ENCODE data around the gene MIEN1.

The MIEN1 gene

GRCh38 chr17:39705786-39706348, 24.5 kb downstream of the MIEN1 start:
- peak overlapping the region; percentile 88 for H3K27ac ChIP-seq (ENCODE audit: low read depth, low read length)
- no peaks in the 10 kb centered on the region for H3K27me3 ChIP-seq (ENCODE audit: control insufficient read depth in 1 of 2, insufficient read depth in 2 of 2, low read length in 2 of 2)
- peak overlapping the region; percentile 49 to 77 for H3K9ac ChIP-seq (ENCODE audit: low read depth in 1 of 2, low read length in 2 of 2)
- peaks cover 58 to 61% of the 10 kb centered on the region in 2 donors for H3K4me1 ChIP-seq (ENCODE audit: control insufficient read depth in 1 of 2, insufficient read depth in 2 of 2, low read length in 2 of 2)
- H3K9me3 ChIP-seq (ENCODE audit: control insufficient read depth in 1 of 2, low read length in 2 of 2): no peaks in the 10 kb centered on the region
- H3K36me3 ChIP-seq (ENCODE audit: control insufficient read depth in 1 of 2, insufficient read depth in 2 of 2, low read length in 2 of 2): peaks cover 25 to 39% of the 10 kb centered on the region in 2 donors
- peak overlapping the region; percentile 25 to 58 for H3K4me3 ChIP-seq (ENCODE audit: low read depth in 1 of 2, low read length in 2 of 2)

- Histone ChIP-seq H3K9ac (ENCODE audit: low read depth in 1 of 2, low read length in 2 of 2) (peak overlapping the region; percentile 49 to 77), H3K4me3 (ENCODE audit: low read depth in 1 of 2, low read length in 2 of 2) (peak overlapping the region in 1 of 2 donors; percentile 58), H3K4me1 (ENCODE audit: control insufficient read depth in 1 of 2, insufficient read depth in 2 of 2, low read length in 2 of 2) (peaks cover 58 to 61% of the 10 kb centered on the region in 2 donors), H3K27me3 (ENCODE audit: control insufficient read depth in 1 of 2, insufficient read depth in 2 of 2, low read length in 2 of 2) (no peaks in the 10 kb centered on the region), H3K9me3 (ENCODE audit: control insufficient read depth in 1 of 2, low read length in 2 of 2) (no peaks in the 10 kb centered on the region), H3K27ac (ENCODE audit: low read depth, low read length) (peak overlapping the region; percentile 88), H3K36me3 (ENCODE audit: control insufficient read depth in 1 of 2, insufficient read depth in 2 of 2, low read length in 2 of 2) (peaks cover 18 to 31% of the 10 kb centered on the region in 2 donors)
Measured at GRCh38 chr17:39704821-39705551, 25.3 kb downstream of the MIEN1 start.

DNA sequence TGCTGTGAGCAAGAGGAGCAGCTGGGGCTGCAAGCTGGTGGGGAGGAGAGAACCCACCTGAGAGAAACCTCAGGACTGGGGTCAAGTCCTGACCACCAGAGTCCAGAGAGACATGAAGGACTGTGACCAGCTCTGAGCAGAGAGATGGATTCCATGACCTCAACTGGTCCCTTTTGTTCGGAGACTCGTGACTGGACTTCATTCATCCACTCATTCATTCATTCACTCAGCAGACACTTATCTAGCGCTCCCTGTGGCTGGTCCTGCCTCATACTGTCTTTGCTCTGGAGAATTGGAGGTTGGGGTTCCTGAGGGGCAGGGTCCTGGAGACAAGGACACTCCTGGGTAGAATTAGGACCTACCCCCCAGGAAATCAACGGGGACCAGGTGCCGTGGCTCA, 26.4 kb downstream of the MIEN1 start:
- Histone ChIP-seq H3K9ac (ENCODE audit: low read depth in 1 of 2, low read length in 2 of 2) (peak overlapping the region in 1 of 2 donors; percentile 9), H3K4me3 (ENCODE audit: low read depth in 1 of 2, low read length in 2 of 2) (peak overlapping the region in 1 of 2 donors; percentile 35), H3K4me1 (ENCODE audit: control insufficient read depth in 1 of 2, insufficient read depth in 2 of 2, low read length in 2 of 2) (peaks cover 58 to 61% of the 10 kb centered on the region in 2 donors), H3K27me3 (ENCODE audit: control insufficient read depth in 1 of 2, insufficient read depth in 2 of 2, low read length in 2 of 2) (no peaks in the 10 kb centered on the region), H3K27ac (ENCODE audit: low read depth, low read length) (peak overlapping the region; percentile 45), H3K9me3 (ENCODE audit: control insufficient read depth in 1 of 2, low read length in 2 of 2) (no peaks in the 10 kb centered on the region), H3K36me3 (ENCODE audit: control insufficient read depth in 1 of 2, insufficient read depth in 2 of 2, low read length in 2 of 2) (peaks cover 12 to 20% of the 10 kb centered on the region in 2 donors)

DNA sequence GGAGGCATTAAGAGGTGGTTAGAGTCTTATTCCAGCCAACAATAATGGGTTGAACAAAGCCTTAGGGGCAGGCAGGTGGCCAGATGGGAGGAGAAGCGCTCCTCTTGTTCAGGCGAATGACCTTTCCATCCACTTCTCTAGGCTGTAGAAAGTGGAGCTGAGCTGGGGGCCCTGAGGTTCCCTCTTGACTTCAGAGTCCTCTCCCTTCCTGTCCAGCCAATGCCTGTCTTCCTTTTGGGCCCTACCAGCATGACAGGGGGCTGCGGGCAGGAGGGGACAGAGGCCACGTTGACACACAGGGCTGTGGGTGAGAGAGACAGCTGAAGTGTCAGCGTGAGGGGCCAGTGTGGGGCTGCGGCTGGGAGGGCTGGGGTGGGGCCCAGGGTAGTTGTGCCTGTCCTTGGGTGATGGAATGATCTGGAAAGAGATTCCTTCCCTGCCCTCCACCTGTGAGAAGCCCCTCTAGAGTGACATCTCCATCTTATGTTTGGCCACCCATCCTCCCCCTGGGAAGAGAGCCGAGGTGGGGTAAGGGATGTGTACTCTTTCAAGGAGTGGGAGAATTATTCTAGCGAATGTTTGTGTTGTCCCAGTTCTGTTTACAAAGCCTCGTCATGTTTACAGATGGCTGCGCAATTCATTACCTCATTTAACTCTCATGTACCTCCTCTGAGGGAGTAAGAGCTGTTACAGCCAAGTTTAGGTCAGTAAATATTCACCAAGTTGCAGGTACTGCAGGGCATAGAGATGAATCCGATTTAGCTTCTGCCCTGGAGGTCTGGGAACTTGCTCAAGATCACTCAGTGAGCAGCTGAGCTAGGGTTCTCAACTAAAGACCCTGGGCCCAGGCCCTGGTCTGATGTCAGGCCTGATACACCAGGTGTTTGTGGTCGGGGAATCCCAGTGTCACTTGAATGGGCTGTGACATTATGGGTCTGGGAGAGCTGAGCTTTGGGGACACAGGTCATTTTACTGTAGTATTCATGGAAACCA, 27.1 kb downstream of the MIEN1 start:
- Histone ChIP-seq H3K27me3 (ENCODE audit: control insufficient read depth in 1 of 2, insufficient read depth in 2 of 2, low read length in 2 of 2) (no peaks in the 10 kb centered on the region), H3K4me3 (ENCODE audit: low read depth in 1 of 2, low read length in 2 of 2) (peak overlapping the region in 1 of 2 donors; percentile 35), H3K9ac (ENCODE audit: low read depth in 1 of 2, low read length in 2 of 2) (peak overlapping the region; percentile 9 to 12), H3K4me1 (ENCODE audit: control insufficient read depth in 1 of 2, insufficient read depth in 2 of 2, low read length in 2 of 2) (peaks cover 58 to 61% of the 10 kb centered on the region in 2 donors), H3K27ac (ENCODE audit: low read depth, low read length) (peak overlapping the region; percentile 45), H3K36me3 (ENCODE audit: control insufficient read depth in 1 of 2, insufficient read depth in 2 of 2, low read length in 2 of 2) (peaks cover 5 to 13% of the 10 kb centered on the region in 2 donors), H3K9me3 (ENCODE audit: control insufficient read depth in 1 of 2, low read length in 2 of 2) (no peaks in the 10 kb centered on the region)

DNA sequence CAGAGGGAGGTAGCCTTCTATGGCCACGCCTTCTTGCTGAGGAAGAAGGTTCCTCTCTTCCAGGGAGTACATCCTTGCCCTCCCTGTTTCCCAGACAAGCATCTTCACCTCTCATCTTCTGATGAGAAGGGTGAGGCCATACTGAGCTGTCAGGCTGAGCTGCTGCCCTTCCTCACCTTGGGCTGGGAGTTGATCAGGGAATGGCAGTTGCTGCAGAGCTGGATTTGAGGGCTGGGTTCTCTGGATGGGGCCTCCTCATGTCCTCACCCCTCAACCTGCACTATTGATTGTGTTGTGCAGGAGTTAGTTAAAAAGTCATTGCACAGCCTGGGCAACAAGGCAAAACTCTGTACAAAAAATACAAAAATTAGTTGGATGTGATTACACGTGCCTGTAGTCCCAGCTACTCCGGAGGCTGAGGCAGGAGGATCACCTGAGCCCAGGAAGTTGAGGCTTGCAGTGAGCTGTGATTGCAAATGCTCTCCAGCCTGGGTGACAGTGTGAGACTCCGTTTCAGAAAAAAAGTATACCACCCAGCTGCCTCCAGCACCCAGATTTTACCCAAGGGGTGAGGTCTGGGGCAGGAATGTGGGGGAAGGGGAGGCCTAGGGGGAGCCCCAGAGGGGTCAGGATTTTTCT, 28.4 kb downstream of the MIEN1 start:
- Histone ChIP-seq H3K27me3 (ENCODE audit: control insufficient read depth in 1 of 2, insufficient read depth in 2 of 2, low read length in 2 of 2) (no peaks in the 10 kb centered on the region), H3K4me1 (ENCODE audit: control insufficient read depth in 1 of 2, insufficient read depth in 2 of 2, low read length in 2 of 2) (peaks cover 52 to 54% of the 10 kb centered on the region in 2 donors), H3K36me3 (ENCODE audit: control insufficient read depth in 1 of 2, insufficient read depth in 2 of 2, low read length in 2 of 2) (peaks cover 0 to under 1% of the 10 kb centered on the region in 2 donors), H3K9me3 (ENCODE audit: control insufficient read depth in 1 of 2, low read length in 2 of 2) (no peaks in the 10 kb centered on the region), H3K4me3 (ENCODE audit: low read depth in 1 of 2, low read length in 2 of 2) (peak overlapping the region; percentile 73 to 82), H3K9ac (ENCODE audit: low read depth in 1 of 2, low read length in 2 of 2) (no peak overlapping the region), H3K27ac (ENCODE audit: low read depth, low read length) (no peak overlapping the region)

DNA sequence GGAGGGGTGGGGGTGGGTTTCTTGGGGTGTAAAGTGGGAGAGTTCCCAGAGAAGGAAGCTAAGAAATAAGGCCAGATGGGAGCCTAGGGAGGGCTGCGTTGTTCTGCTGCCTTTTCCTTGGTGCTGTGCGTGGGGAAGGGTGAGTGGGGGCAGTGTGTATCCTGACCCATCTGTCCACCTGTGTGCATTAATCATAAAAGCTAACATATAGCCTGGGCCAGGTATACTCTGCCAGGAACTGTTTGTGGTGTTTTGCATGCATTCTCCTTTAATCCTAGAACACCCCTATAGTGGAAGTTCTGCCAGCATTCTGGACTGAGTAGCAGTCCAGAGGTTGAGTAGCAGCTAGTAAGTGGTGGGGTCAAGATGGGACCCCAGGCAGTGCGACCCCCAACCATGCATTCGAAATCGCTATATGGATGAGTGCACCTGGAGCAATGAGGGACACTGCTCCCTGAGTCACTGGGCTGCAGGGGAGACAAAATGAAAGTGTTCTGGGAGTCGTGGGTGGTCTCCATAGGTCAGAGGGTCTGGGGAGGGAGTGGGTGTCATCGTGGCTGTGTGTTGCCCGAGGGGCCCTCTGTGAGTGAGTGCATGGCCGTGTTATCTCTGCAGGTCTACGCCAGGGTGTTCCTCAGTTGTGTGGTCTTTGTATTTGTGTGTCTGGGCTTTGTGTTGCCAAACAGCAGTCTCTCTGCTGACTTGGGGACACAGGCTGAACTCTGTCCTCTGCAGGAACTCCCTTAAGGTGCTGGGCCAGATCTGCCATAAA, 29.1 kb downstream of the MIEN1 start:
- peak overlapping the region; percentile 80 for H3K27ac ChIP-seq (ENCODE audit: low read depth, low read length)

GRCh38 chr17:39700148-39700987, 30.0 kb downstream of the MIEN1 start:
- peak overlapping the region; percentile 73 to 82 for H3K4me3 ChIP-seq (ENCODE audit: low read depth in 1 of 2, low read length in 2 of 2)
- H3K9me3 ChIP-seq (ENCODE audit: control insufficient read depth in 1 of 2, low read length in 2 of 2): no peaks in the 10 kb centered on the region
- H3K4me1 ChIP-seq (ENCODE audit: control insufficient read depth in 1 of 2, insufficient read depth in 2 of 2, low read length in 2 of 2): peaks cover 42 to 46% of the 10 kb centered on the region in 2 donors
- H3K36me3 ChIP-seq (ENCODE audit: control insufficient read depth in 1 of 2, insufficient read depth in 2 of 2, low read length in 2 of 2): no peaks in the 10 kb centered on the region
- H3K9ac ChIP-seq (ENCODE audit: low read depth in 1 of 2, low read length in 2 of 2): peak overlapping the region; percentile 73 to 93
- peak overlapping the region; percentile 80 for H3K27ac ChIP-seq (ENCODE audit: low read depth, low read length)
- H3K27me3 ChIP-seq (ENCODE audit: control insufficient read depth in 1 of 2, insufficient read depth in 2 of 2, low read length in 2 of 2): no peaks in the 10 kb centered on the region

More for the DNA sequence above, 29.1 kb downstream of the MIEN1 start:
- Histone ChIP-seq H3K4me3 (ENCODE audit: low read depth in 1 of 2, low read length in 2 of 2) (peak overlapping the region; percentile 73 to 82), H3K36me3 (ENCODE audit: control insufficient read depth in 1 of 2, insufficient read depth in 2 of 2, low read length in 2 of 2) (no peaks in the 10 kb centered on the region), H3K9ac (ENCODE audit: low read depth in 1 of 2, low read length in 2 of 2) (peak overlapping the region; percentile 73 to 93), H3K9me3 (ENCODE audit: control insufficient read depth in 1 of 2, low read length in 2 of 2) (no peaks in the 10 kb centered on the region), H3K4me1 (ENCODE audit: control insufficient read depth in 1 of 2, insufficient read depth in 2 of 2, low read length in 2 of 2) (peaks cover 45 to 47% of the 10 kb centered on the region in 2 donors), H3K27me3 (ENCODE audit: control insufficient read depth in 1 of 2, insufficient read depth in 2 of 2, low read length in 2 of 2) (no peaks in the 10 kb centered on the region)

DNA sequence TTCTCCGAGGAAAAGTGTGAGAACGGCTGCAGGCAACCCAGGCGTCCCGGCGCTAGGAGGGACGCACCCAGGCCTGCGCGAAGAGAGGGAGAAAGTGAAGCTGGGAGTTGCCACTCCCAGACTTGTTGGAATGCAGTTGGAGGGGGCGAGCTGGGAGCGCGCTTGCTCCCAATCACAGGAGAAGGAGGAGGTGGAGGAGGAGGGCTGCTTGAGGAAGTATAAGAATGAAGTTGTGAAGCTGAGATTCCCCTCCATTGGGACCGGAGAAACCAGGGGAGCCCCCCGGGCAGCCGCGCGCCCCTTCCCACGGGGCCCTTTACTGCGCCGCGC, 30.5 kb downstream of the MIEN1 start, which contains the start of gene ERBB2:
Gene ERBB2 (plus strand): TSS at position 247 of the 330 bp plus-strand sequence. CDS start 175 bp downstream, outside the sequence.
- Histone ChIP-seq H3K27me3 (ENCODE audit: control insufficient read depth in 1 of 2, insufficient read depth in 2 of 2, low read length in 2 of 2) (no peaks in the 10 kb centered on the region), H3K9ac (ENCODE audit: low read depth in 1 of 2, low read length in 2 of 2) (peak within 1 kb of the TSS; percentile 73 to 93), H3K4me3 (ENCODE audit: low read depth in 1 of 2, low read length in 2 of 2) (peak within 1 kb of the TSS; percentile 73 to 82), H3K4me1 (ENCODE audit: control insufficient read depth in 1 of 2, insufficient read depth in 2 of 2, low read length in 2 of 2) (peaks cover 41 to 46% of the 10 kb centered on the region in 2 donors), H3K27ac (ENCODE audit: low read depth, low read length) (peak within 1 kb of the TSS; percentile 80), H3K9me3 (ENCODE audit: control insufficient read depth in 1 of 2, low read length in 2 of 2) (no peaks in the 10 kb centered on the region), H3K36me3 (ENCODE audit: control insufficient read depth in 1 of 2, insufficient read depth in 2 of 2, low read length in 2 of 2) (no peaks in the 10 kb centered on the region)

All from duodenal mucosa (tissue), 2 donors.